K562 (cell line): ENCODE results near the gene DGCR8. TPM values are rescaled to one million over a fixed set of nuclear protein-coding genes. Genes with fewer than 3 reads are reported as not detected.

Experiments
- BCOR ChIP-seq: fragments of 450-650 bp; IDR thresholded peaks from 2 replicates; pipeline ENCODE4 v1.6.1; 2016
- EWSR1 ChIP-seq: fragments of 450-650 bp; IDR thresholded peaks from 2 replicates; pipeline ENCODE4 v1.6.1; 2018; ENCODE audit warnings: borderline replicate concordance, mild to moderate bottlenecking, low read depth, moderate library complexity; ENCODE audit not compliant: partially characterized antibody
- FOXA3 ChIP-seq, 2 experiments: fragments of 450-650 bp in 1 of 2; sonication (generic) in 1 of 2; formaldehyde crosslinking; IDR thresholded peaks in 1 of 2; conservative IDR thresholded peaks in 1 of 2; 2 replicates each; pipeline versions ENCODE4 v1.4.0 to v1.8.0; 2020 to 2022; ENCODE audit warnings: mild to moderate bottlenecking in 2 of 2, missing genetic modification reagents in 1 of 2
- FUS ChIP-seq: fragments of 200-400 bp; formaldehyde crosslinking; optimal IDR thresholded peaks from 2 replicates; pipeline ENCODE3; 2017; ENCODE audit warnings: low read depth, low read length
- GABPB1 ChIP-seq: sonication (generic); formaldehyde crosslinking; IDR thresholded peaks from 2 replicates; pipeline ENCODE4 v1.8.0; 2022; ENCODE audit warnings: mild to moderate bottlenecking, missing genetic modification reagents
- KLF10 ChIP-seq: fragments of 250-450 bp; sonication (Bioruptor Pico); IDR thresholded peaks from 2 replicates; pipeline ENCODE4 v1.6.1; 2021; ENCODE audit warnings: matching md5 sums
- MBD1 ChIP-seq: fragments of 250-450 bp; sonication (Bioruptor Pico); IDR thresholded peaks from 2 replicates; pipeline ENCODE4 v1.8.0; 2022; ENCODE audit warnings: inconsistent platforms
- MEIS2 ChIP-seq: fragments of 450-650 bp; IDR thresholded peaks from 2 replicates; pipeline ENCODE4 v1.6.1; 2014; ENCODE audit warnings: mild to moderate bottlenecking; ENCODE audit not compliant: partially characterized antibody
- PCBP1 ChIP-seq: fragments of 200-400 bp; formaldehyde crosslinking; IDR thresholded peaks from 2 replicates; pipeline ENCODE4 v1.6.1; 2018; ENCODE audit warnings: mild to moderate bottlenecking, low read depth, low read length; ENCODE audit not compliant: poor library complexity, severe bottlenecking
- PTBP1 ChIP-seq: fragments of 200-400 bp; formaldehyde crosslinking; IDR thresholded peaks from 2 replicates; pipeline ENCODE4 v1.6.1; 2017; ENCODE audit warnings: low read depth, low read length
- PURB ChIP-seq: sonication (generic); formaldehyde crosslinking; IDR thresholded peaks from 2 replicates; pipeline ENCODE4 v1.9.0; 2021; ENCODE audit warnings: low read depth, mild to moderate bottlenecking, missing genetic modification reagents
- REST ChIP-seq, 2 experiments: fragments of 450-650 bp; formaldehyde crosslinking in 1 of 2; IDR thresholded peaks; 2 replicates each; pipeline versions ENCODE4 v1.4.0 to v1.6.1; 2014 to 2020; ENCODE audit warnings: mild to moderate bottlenecking in 2 of 2, borderline replicate concordance in 1 of 2, low read depth in 1 of 2
- SLC30A9 ChIP-seq: fragments of 250-450 bp; sonication (Bioruptor Pico); IDR thresholded peaks from 2 replicates; pipeline ENCODE4 v1.8.0; 2022; ENCODE audit warnings: mild to moderate bottlenecking, moderate library complexity
- SUPT5H ChIP-seq: fragments of 450-650 bp; IDR thresholded peaks from 2 replicates; pipeline ENCODE4 v1.6.1; 2016
- TAF15 ChIP-seq: fragments of 200-400 bp; formaldehyde crosslinking; IDR thresholded peaks from 2 replicates; pipeline ENCODE4 v1.6.1; 2017; ENCODE audit warnings: mild to moderate bottlenecking, low read depth, low read length, moderate library complexity
- TBP ChIP-seq: optimal IDR thresholded peaks from 2 replicates; pipeline ENCODE3; 2011; ENCODE audit warnings: low read depth, low read length, improper control_type of control experiment
- THAP7 ChIP-seq: fragments of 250-450 bp; sonication (Bioruptor Pico); IDR thresholded peaks from 2 replicates; pipeline ENCODE4 v1.5.0; 2021
- ZBED1 ChIP-seq: IDR thresholded peaks from 2 replicates; pipeline ENCODE4 v1.6.1; 2014
- ZNF444 ChIP-seq: fragments of 250-450 bp; sonication (Bioruptor Pico); IDR thresholded peaks from 2 replicates; pipeline ENCODE4 v1.4.0; 2020; ENCODE audit warnings: mild to moderate bottlenecking, moderate library complexity
- ZNF75A ChIP-seq: fragments of 450-650 bp; formaldehyde crosslinking; IDR thresholded peaks from 2 replicates; pipeline ENCODE4 v1.4.0; 2020; ENCODE audit warnings: mild to moderate bottlenecking
- ZNF766 ChIP-seq: fragments of 200-800 bp; sonication (Bioruptor generic); conservative IDR thresholded peaks from 2 replicates; pipeline ENCODE4 v1.6.1; 2016; ENCODE audit warnings: missing genetic modification characterization, missing compliant biosample characterization
- polyA plus RNA-seq, 8 experiments: library from polyadenylated mRNA; depleted of rRNA in 4 of 8; stranded (reverse) in 5 of 8; unstranded in 3 of 8; fragments of >200 nt; fragmentation: Nextera tagmentation in 2 of 8; fragmentation: Illumina TruSeq in 1 of 8; extraction: Ambion mirVana in 2 of 8; extraction: Trizol in 1 of 8; gene quantifications; 2 replicates each; pipeline versions ENCODE4 v1.2.1 to v1.2.3, GENCODE V29; 2011 to 2014; ENCODE audit warnings: inconsistent platforms in 1 of 8, missing spikeins in 1 of 8
- total RNA-seq, 7 experiments: library from RNA; depleted of rRNA in 6 of 7; stranded (reverse); fragments of >200 nt in 6 of 7; fragmentation: Illumina TruSeq in 2 of 7; extraction: Trizol in 2 of 7; gene quantifications; 2 replicates each; pipeline versions ENCODE4 v1.2.1 to v1.2.3, GENCODE V29; 2011 to 2021; ENCODE audit warnings: low replicate concordance in 1 of 7

DGCR8 gene
- total and polyA plus RNA-seq, 9 of the 15 experiments (the other 6 are each of a cell fraction or from before 2014, with no cell fraction given), result 5.9 to 144 (median 80.1) TPM

- TF ChIP-seq REST (IDR thresholded peaks at IDR 0.05; ENCODE audit: borderline replicate concordance) (no peak), REST (CRISPR knock-in tag; IDR thresholded peaks at IDR 0.05; ENCODE audit: low read depth) (no peak), FOXA3 (CRISPR knock-in tag; conservative IDR thresholded peaks at IDR 0.05 in 1 of 2, IDR thresholded peaks at IDR 0.05 in 1 of 2) (no peak), SUPT5H (no peak), FUS (no peak), TAF15 (no peak), EWSR1 (no peak), MBD1 (CRISPR knock-in tag) (no peak), ZNF444 (CRISPR knock-in tag) (no peak), KLF10 (CRISPR knock-in tag) (no peak), ZBED1 (no peak), THAP7 (no peak), ZNF75A (CRISPR knock-in tag) (no peak), BCOR (no peak), PURB (CRISPR knock-in tag) (no peak), ZNF766 (CRISPR knock-in tag) (no peak), TBP (no peak), PTBP1 (no peak), PCBP1 (no peak), SLC30A9 (CRISPR knock-in tag) (0 out of 2 replicates have a peak, but pooled peaks have one; percentile 40), MEIS2 (no peak), GABPB1 (no peak)
Measured at GRCh38 chr22:20085651-20086050, 5.6 kb downstream of the DGCR8 start (continued).
